Ishikawa (cell line): ENCODE data around the gene CEMIP2.
A peak's percentile ranks its signal among the peaks of the same experiment; 100 is the strongest.

ENCODE experiments used
- CEBPB ChIP-seq: IDR thresholded peaks from 2 replicates; pipeline ENCODE4 v1.6.1; 2012
- CREB1 ChIP-seq: IDR thresholded peaks from 2 replicates; pipeline ENCODE4 v1.6.1; 2012; ENCODE audit warnings: low read depth
- EGR1 ChIP-seq: IDR thresholded peaks from 2 replicates; pipeline ENCODE4 v1.6.1; 2012
- EP300 ChIP-seq: IDR thresholded peaks from 2 replicates; pipeline ENCODE4 v1.6.1; 2012; ENCODE audit warnings: borderline replicate concordance
- FOXM1 ChIP-seq: IDR thresholded peaks from 2 replicates; pipeline ENCODE4 v1.6.1; 2012; ENCODE audit warnings: low read depth, borderline replicate concordance
- MAX ChIP-seq: IDR thresholded peaks from 2 replicates; pipeline ENCODE4 v1.6.1; 2012
- NFIC ChIP-seq: IDR thresholded peaks from 2 replicates; pipeline ENCODE4 v1.6.1; 2012
- RAD21 ChIP-seq: IDR thresholded peaks from 2 replicates; pipeline ENCODE4 v1.6.1; 2012; ENCODE audit warnings: low read depth
- REST ChIP-seq: IDR thresholded peaks from 2 replicates; pipeline ENCODE4 v1.6.1; 2012; ENCODE audit warnings: low read depth, mild to moderate bottlenecking
- TAF1 ChIP-seq: IDR thresholded peaks from 2 replicates; pipeline ENCODE4 v1.6.1; 2012; ENCODE audit warnings: low read depth, mild to moderate bottlenecking
- TCF12 ChIP-seq: IDR thresholded peaks from 2 replicates; pipeline ENCODE4 v1.6.1; 2012; ENCODE audit warnings: low read depth
- TEAD4 ChIP-seq: IDR thresholded peaks from 2 replicates; pipeline ENCODE4 v1.6.1; 2012
- USF1 ChIP-seq: IDR thresholded peaks from 2 replicates; pipeline ENCODE4 v1.6.1; 2012
- YY1 ChIP-seq: IDR thresholded peaks from 2 replicates; pipeline ENCODE4 v1.6.1; 2012; ENCODE audit warnings: low read depth
- ZBTB7A ChIP-seq: IDR thresholded peaks from 2 replicates; pipeline ENCODE4 v1.6.1; 2012; ENCODE audit warnings: low read depth

CEMIP2 gene

GRCh38 chr9:71647094-71647591, 121.2 kb downstream of the CEMIP2 start:
- TF ChIP-seq MAX (peak; percentile 35; the same call in 1 of the 2 replicates), NFIC (peak; percentile 27; the same call in 1 of the 2 replicates), RAD21 (no peak), EGR1 (no peak)

- TF ChIP-seq RAD21 (no peak), TAF1 (no peak), ZBTB7A (no peak), FOXM1 (no peak), TCF12 (no peak), CREB1 (no peak), CEBPB (no peak), TEAD4 (no peak), YY1 (no peak), USF1 (no peak), NFIC (no peak), MAX (no peak), EGR1 (no peak), EP300 (no peak)
Measured at GRCh38 chr9:71646131-71646530, 122.2 kb downstream of the CEMIP2 start.

GRCh38 chr9:71644819-71645362, 123.4 kb downstream of the CEMIP2 start:
- TF ChIP-seq CREB1, result no peak
- no peak for TF ChIP-seq TCF12
- TF ChIP-seq TEAD4, result no peak
- TF ChIP-seq TAF1, result no peak
- no peak for TF ChIP-seq FOXM1
- no peak for TF ChIP-seq NFIC
- no peak for TF ChIP-seq REST
- no peak for TF ChIP-seq YY1
- no peak for TF ChIP-seq CEBPB
- TF ChIP-seq EP300, result no peak
- no peak for TF ChIP-seq RAD21

- TF ChIP-seq REST (no peak), EGR1 (no peak), TEAD4 (no peak), ZBTB7A (no peak), TAF1 (no peak), YY1 (no peak), MAX (no peak), NFIC (no peak), TCF12 (no peak), CREB1 (no peak), EP300 (no peak), FOXM1 (no peak), CEBPB (no peak), RAD21 (no peak), USF1 (no peak)
Measured at GRCh38 chr9:71643330-71643729, 125.0 kb downstream of the CEMIP2 start.

GRCh38 chr9:71642056-71642455, 126.3 kb downstream of the CEMIP2 start:
- TF ChIP-seq TCF12 (no peak), TEAD4 (no peak), CREB1 (no peak), ZBTB7A (no peak), RAD21 (no peak), YY1 (no peak), FOXM1 (no peak), MAX (no peak), REST (no peak), EGR1 (no peak), EP300 (no peak), USF1 (no peak), TAF1 (no peak), CEBPB (no peak)
